Adrenal gland (tissue), 5 donors: ENCODE data around the gene SPATA16.
"Not testable (repeated sequence)": the region's sequence is repeated elsewhere in the genome, so short reads cannot be mapped to it uniquely, and the experiment has no call there.

ENCODE experiments used
- POLR2A ChIP-seq, 2 donors: fragments of 450-650 bp; IDR thresholded peaks; one replicate each; pipeline ENCODE4 v1.6.1; 2017; ENCODE audit warnings: antibody characterized with exemption in 2 of 2, mild to moderate bottlenecking in 2 of 2, moderate library complexity in 1 of 2
- TF ChIP-seq, protein P1 (sequence below), 6 experiments: fragments of 450-650 bp in 4 of 6; fragments of 200-600 bp in 2 of 6; sonication (generic) in 1 of 6; IDR thresholded peaks; 1 replicate in 5 of 6; 2 replicates in 1 of 6; pipeline versions ENCODE4 v1.5.1 to v1.8.0; 2016 to 2021; ENCODE audit warnings: antibody characterized with exemption in 6 of 6, mild to moderate bottlenecking in 2 of 6, moderate library complexity in 1 of 6
- donor health status: DM: no; HTN: no; CAD: no.

DNA sequence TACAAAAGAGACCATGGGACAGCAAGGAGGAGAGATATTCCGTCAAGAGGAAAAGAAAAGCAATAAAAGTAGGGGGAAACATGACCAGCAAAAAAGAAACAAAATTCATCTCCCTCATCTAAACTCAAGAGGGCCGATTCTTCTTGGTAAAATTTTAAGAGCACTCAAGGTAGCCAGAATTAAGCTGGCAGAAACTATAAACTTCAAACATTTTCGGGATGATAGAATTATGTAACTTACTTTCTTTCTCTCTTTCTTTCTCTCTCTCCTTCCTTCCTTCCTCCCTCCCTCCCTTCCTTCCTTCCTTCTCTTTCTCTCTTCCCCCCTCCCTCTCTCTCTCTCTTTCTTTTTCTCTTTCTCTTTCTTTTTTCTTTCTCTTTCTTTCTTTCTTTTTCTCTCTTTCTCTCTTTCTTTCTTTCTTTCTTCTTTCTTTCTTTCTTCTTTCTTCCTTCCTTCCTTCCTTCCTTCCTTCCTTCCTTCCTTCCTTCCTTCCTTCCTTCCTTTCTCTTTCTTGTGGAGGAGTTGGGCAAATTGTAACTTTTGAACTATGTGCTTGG, 180.3 kb downstream of the SPATA16 start:
- TF ChIP-seq, protein P1, sequence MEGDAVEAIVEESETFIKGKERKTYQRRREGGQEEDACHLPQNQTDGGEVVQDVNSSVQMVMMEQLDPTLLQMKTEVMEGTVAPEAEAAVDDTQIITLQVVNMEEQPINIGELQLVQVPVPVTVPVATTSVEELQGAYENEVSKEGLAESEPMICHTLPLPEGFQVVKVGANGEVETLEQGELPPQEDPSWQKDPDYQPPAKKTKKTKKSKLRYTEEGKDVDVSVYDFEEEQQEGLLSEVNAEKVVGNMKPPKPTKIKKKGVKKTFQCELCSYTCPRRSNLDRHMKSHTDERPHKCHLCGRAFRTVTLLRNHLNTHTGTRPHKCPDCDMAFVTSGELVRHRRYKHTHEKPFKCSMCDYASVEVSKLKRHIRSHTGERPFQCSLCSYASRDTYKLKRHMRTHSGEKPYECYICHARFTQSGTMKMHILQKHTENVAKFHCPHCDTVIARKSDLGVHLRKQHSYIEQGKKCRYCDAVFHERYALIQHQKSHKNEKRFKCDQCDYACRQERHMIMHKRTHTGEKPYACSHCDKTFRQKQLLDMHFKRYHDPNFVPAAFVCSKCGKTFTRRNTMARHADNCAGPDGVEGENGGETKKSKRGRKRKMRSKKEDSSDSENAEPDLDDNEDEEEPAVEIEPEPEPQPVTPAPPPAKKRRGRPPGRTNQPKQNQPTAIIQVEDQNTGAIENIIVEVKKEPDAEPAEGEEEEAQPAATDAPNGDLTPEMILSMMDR (IDR thresholded peaks at IDR 0.05) = not testable (repeated sequence)
- not testable (repeated sequence) for TF ChIP-seq POLR2A (IDR thresholded peaks at IDR 0.05)
